RWPE2 (cell line): ENCODE data around the gene DBT.

Experiments used
- ATAC-seq: fragments of 200-7000 bp; cut with Tn5 transposase; 3 replicates; pipeline ENCODE4 v1.9.1; 2021; ENCODE audit warnings: low read depth
- DNase-seq: peaks from one replicate; pipeline ENCODE4 v3.0.0-alpha.2; 2020; ENCODE audit warnings: low spot score
- H3K27ac ChIP-seq: fragments of 450-650 bp; 2 replicates; pipeline ENCODE4 v1.5.1; 2017; ENCODE audit warnings: mild to moderate bottlenecking; ENCODE audit not compliant: poor library complexity, severe bottlenecking
- H3K27me3 ChIP-seq: fragments of 250-450 bp; sonication (Bioruptor Pico); 2 replicates; pipeline ENCODE4 v1.5.1; 2021; ENCODE audit warnings: mild to moderate bottlenecking, moderate library complexity; ENCODE audit not compliant: insufficient read depth, poor library complexity, severe bottlenecking
- H3K36me3 ChIP-seq: fragments of 250-450 bp; sonication (Bioruptor Pico); 2 replicates; pipeline ENCODE4 v1.5.1; 2020; ENCODE audit warnings: low read depth, mild to moderate bottlenecking, moderate library complexity
- H3K4me1 ChIP-seq: fragments of 250-450 bp; sonication (Bioruptor Pico); 2 replicates; pipeline ENCODE4 v1.5.1; 2021; ENCODE audit warnings: mild to moderate bottlenecking, moderate library complexity; ENCODE audit not compliant: insufficient read depth, poor library complexity, severe bottlenecking
- H3K4me3 ChIP-seq: fragments of 250-450 bp; sonication (Bioruptor Pico); 2 replicates; pipeline ENCODE4 v1.5.1; 2021; ENCODE audit warnings: mild to moderate bottlenecking, moderate library complexity; ENCODE audit not compliant: severe bottlenecking
- H3K9me3 ChIP-seq: fragments of 250-450 bp; sonication (Bioruptor Pico); 2 replicates; pipeline ENCODE4 v1.5.1; 2021; ENCODE audit warnings: mild to moderate bottlenecking, moderate library complexity; ENCODE audit not compliant: severe bottlenecking
- CTCF ChIP-seq: fragments of 450-650 bp; IDR thresholded peaks from one replicate; pipeline ENCODE4 v1.5.1; 2017; ENCODE audit warnings: mild to moderate bottlenecking, moderate library complexity; ENCODE audit not compliant: poor library complexity, severe bottlenecking

Gene DBT

GRCh38 chr1:100232156-100232555 is 17.5 kb downstream of the DBT start:
- no peaks in the 10 kb centered on the region for H3K27me3 ChIP-seq
- ATAC-seq (no peak), DNase-seq (no peak)
- H3K27ac ChIP-seq, result no peak overlapping the region
- peaks cover 10% of the 10 kb centered on the region for H3K4me1 ChIP-seq
- no peak for TF ChIP-seq CTCF
- no peak overlapping the region for H3K4me3 ChIP-seq
- no peaks in the 10 kb centered on the region for H3K9me3 ChIP-seq
- H3K36me3 ChIP-seq, result peaks cover 40% of the 10 kb centered on the region

GRCh38 chr1:100231721-100232120 is 17.9 kb downstream of the DBT start:
- H3K4me3 ChIP-seq, result no peak overlapping the region
- H3K4me1 ChIP-seq, result peaks cover 10% of the 10 kb centered on the region
- no peaks in the 10 kb centered on the region for H3K9me3 ChIP-seq
- no peak overlapping the region for H3K27ac ChIP-seq
- no peak for DNase-seq
- TF ChIP-seq CTCF, result no peak
- H3K27me3 ChIP-seq, result no peaks in the 10 kb centered on the region
- no peak for ATAC-seq
- peaks cover 42% of the 10 kb centered on the region for H3K36me3 ChIP-seq

- Histone ChIP-seq H3K9me3 (no peaks in the 10 kb centered on the region), H3K36me3 (peaks cover 39% of the 10 kb centered on the region), H3K27me3 (no peaks in the 10 kb centered on the region), H3K4me3 (no peak overlapping the region), H3K4me1 (peaks cover 10% of the 10 kb centered on the region), H3K27ac (no peak overlapping the region)
- ATAC-seq, result no peak
- no peak for TF ChIP-seq CTCF
- DNase-seq, result no peak
Measured at GRCh38 chr1:100230765-100231164, 18.9 kb downstream of the DBT start.

- no peak overlapping the region for H3K4me3 ChIP-seq
- no peak for TF ChIP-seq CTCF
- no peak overlapping the region for H3K27ac ChIP-seq
- H3K9me3 ChIP-seq, result no peaks in the 10 kb centered on the region
- peaks cover 8% of the 10 kb centered on the region for H3K4me1 ChIP-seq
- no peaks in the 10 kb centered on the region for H3K27me3 ChIP-seq
- ATAC-seq (no peak), DNase-seq (no peak)
- peaks cover 30% of the 10 kb centered on the region for H3K36me3 ChIP-seq
Measured at GRCh38 chr1:100229681-100230443, 19.8 kb downstream of the DBT start.

GRCh38 chr1:100222428-100222827 is 27.2 kb downstream of the DBT start:
- ATAC-seq (no peak), DNase-seq (no peak)
- H3K4me3 ChIP-seq, result no peak overlapping the region
- H3K27me3 ChIP-seq, result no peaks in the 10 kb centered on the region
- H3K36me3 ChIP-seq, result peaks cover 20% of the 10 kb centered on the region
- H3K9me3 ChIP-seq, result no peaks in the 10 kb centered on the region
- no peak for TF ChIP-seq CTCF
- H3K27ac ChIP-seq, result no peak overlapping the region
- no peaks in the 10 kb centered on the region for H3K4me1 ChIP-seq
